Lower leg skin (tissue), 4 donors: Measurements from ENCODE around the gene DNAJC18. TPM values are rescaled to one million over a fixed set of nuclear protein-coding genes. Genes with fewer than 3 reads are reported as not detected.
"Not testable (repeated sequence)": the region's sequence is repeated elsewhere in the genome, so short reads cannot be mapped to it uniquely, and the experiment has no call there.

Source experiments
- DNase-seq, 2 donors: peaks; one replicate each; pipeline ENCODE4 v3.0.0-alpha.2; 2019; ENCODE audit warnings: low spot score in 2 of 2
- H3K4me3 ChIP-seq: fragments of 200-600 bp; sonication (generic); 2 replicates; pipeline ENCODE4 v1.5.1; 2017; ENCODE audit warnings: mild to moderate bottlenecking, low read depth; ENCODE audit not compliant: poor library complexity, severe bottlenecking
- POLR2A ChIP-seq, 2 donors: fragments of 450-650 bp; IDR thresholded peaks; one replicate each; pipeline ENCODE4 v1.6.1; 2016 to 2017; ENCODE audit warnings: antibody characterized with exemption in 2 of 2, mild to moderate bottlenecking in 1 of 2, moderate library complexity in 1 of 2
- WGBS, 2 donors: methylation state at CpG; one replicate each; pipeline ENCODE4 v1.1.5; 2018; 5-methylcytosine and 5-hydroxymethylcytosine counted together
- intact Hi-C: fragments of 100-400 bp; cut with DNase I; formaldehyde crosslinking; loops from one replicate; pipeline ENCODE4 v1.15.0; 2023; ENCODE audit warnings: low total_unique reads
- total RNA-seq, 4 donors: library from RNA; depleted of rRNA; stranded (reverse); fragments of >200 nt; gene quantifications; one replicate each; pipeline ENCODE4 v1.1.0, GENCODE V29; 2016
- TF ChIP-seq, protein P1 (sequence below), 3 donors: fragments of 450-650 bp; IDR thresholded peaks; one replicate each; pipeline ENCODE4 v1.5.1; 2016; ENCODE audit warnings: antibody characterized with exemption in 3 of 3, mild to moderate bottlenecking in 3 of 3, moderate library complexity in 2 of 3

Gene DNAJC18
- total RNA-seq, 4 donors from 2014 or later, result 1.6 to 5.9 (median 3.5) TPM

DNA sequence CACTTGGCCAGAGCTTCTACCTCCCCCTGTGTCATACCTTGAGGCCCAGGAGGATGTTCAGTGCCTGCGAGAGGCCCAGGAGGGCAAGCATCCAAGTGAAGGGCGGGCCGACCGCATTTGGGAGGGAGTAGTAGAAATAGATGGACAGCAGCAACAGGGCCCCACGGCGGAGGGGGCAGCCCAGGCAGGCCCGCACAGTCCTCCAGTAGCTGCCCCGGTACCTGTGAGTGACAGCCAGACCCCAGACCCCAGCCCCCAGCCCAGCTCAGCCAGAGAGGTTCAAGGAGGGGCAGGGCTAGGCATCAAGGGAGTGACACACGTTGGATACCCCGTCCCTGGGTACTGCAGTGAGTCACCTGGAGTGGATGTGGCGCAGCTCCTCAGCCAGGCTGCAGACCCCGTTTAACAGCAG is 41.8 kb upstream of the DNAJC18 start:
- TF ChIP-seq POLR2A (IDR thresholded peaks at IDR 0.05), result no peak
- TF ChIP-seq, protein P1, sequence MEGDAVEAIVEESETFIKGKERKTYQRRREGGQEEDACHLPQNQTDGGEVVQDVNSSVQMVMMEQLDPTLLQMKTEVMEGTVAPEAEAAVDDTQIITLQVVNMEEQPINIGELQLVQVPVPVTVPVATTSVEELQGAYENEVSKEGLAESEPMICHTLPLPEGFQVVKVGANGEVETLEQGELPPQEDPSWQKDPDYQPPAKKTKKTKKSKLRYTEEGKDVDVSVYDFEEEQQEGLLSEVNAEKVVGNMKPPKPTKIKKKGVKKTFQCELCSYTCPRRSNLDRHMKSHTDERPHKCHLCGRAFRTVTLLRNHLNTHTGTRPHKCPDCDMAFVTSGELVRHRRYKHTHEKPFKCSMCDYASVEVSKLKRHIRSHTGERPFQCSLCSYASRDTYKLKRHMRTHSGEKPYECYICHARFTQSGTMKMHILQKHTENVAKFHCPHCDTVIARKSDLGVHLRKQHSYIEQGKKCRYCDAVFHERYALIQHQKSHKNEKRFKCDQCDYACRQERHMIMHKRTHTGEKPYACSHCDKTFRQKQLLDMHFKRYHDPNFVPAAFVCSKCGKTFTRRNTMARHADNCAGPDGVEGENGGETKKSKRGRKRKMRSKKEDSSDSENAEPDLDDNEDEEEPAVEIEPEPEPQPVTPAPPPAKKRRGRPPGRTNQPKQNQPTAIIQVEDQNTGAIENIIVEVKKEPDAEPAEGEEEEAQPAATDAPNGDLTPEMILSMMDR (IDR thresholded peaks at IDR 0.05), result no peak
- DNase-seq, result no peak
- intact Hi-C loops, result no loop called here
- WGBS, 2 donors, result 42 to 43% methylated on average over 11 to 12 of the region's 12 CpGs
- peak overlapping the region; percentile 35 for H3K4me3 ChIP-seq

DNA sequence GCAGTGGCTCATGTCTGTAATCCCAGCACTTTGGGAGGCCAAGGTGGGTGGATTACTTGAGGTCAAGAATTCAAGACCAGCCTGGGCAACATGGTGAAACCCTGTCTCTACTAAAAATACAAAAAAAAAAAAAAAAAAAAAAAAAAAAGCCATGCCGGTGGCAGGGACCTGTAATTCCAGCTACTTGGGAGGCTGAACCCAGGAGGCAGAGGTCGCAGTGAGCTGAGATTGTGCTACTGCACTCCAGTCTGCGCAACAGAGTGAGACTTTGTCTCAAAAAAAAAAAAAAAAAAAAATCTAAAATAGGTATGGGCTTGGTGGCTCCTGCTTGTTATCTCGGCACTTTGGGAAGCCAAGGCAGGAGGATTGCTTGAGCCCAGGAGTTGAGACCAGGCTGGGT is 40.4 kb upstream of the DNAJC18 start:
- H3K4me3 ChIP-seq, DNase-seq, intact Hi-C loops: not testable (repeated sequence)
- 95 to 98% methylated on average over 4 of the region's 4 CpGs for WGBS, 2 donors

DNA sequence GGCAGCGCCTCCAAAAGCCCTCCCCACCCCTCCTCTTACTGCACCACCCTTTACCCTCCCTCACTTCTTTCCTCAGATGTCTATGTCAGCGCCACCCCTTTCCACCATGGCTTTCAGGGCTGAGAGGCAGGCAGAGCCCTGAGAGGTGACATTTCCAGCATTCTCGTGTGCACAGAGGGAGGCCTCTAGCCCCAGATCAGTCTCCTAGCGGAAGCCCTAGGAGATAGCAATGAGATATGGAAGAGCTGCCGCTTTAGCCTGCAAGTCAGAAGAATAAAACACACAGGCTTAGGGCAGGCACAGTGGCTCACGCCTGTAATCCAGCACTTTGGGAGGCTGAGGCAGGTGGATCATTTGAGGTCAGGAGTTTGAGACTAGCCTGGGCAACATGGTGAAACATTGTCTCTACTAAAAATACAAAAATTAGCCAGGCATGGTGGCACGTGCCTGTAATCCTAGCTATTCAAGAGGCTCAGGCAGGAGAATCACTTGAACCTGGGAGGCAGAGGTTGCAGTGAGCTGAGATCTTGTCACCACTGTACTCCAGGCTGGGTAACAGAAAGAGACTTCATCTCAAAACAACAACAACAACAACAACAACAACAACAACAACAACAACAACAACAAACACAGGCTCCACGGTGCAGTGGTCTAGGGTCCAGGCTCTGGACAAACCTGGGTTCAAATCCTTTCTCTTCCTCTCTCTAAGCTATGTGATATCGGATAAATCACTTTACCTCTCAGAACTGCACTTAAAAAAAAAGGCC is 39.5 kb upstream of the DNAJC18 start:
- H3K4me3 ChIP-seq, intact Hi-C loops, DNase-seq: not testable (repeated sequence)
- WGBS, 2 donors, result 84 to 85% methylated on average over 9 of the region's 9 CpGs

DNA sequence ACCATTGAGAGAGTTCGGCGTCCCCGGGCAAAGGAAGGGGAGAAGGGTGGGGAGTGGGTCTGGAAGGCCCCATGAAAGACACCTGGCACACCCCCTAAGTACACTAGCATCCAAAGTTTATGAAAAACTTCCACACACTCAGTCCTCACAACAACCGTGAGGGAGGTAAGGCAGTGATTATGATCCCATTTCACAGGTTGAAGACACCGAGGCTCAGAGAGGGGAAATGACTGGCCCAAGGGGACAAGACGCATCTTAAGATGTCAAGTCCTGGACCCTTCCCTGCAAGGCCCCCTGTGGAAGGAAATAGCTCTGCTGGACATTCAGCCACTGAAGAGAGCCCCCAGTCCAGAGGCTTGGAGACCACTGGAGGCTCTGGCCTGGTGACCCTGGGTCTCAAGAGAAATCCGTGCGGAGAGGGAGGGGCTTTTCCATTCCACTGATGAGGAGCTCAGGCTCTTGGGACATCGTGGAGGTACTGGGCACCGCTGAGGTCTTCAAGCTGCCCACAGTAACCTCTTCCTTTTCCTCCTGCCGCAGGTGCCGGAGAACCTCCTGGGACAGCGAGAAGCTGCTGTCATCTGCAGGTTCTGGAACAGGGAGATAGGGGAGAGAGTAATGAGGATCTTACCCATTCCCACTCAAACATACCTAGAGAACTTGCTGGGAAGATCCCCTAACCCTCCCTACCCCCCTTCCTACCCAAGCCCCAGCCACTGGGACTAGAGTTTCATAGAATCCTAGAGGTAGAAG is 36.7 kb upstream of the DNAJC18 start:
- intact Hi-C loops, result no loop called here
- TF ChIP-seq, protein P1 (IDR thresholded peaks at IDR 0.05), result no peak
- TF ChIP-seq POLR2A (IDR thresholded peaks at IDR 0.05), result no peak
- 88 to 90% methylated on average over 11 to 13 of the region's 13 CpGs for WGBS, 2 donors
- no peak for DNase-seq
- H3K4me3 ChIP-seq, result no peak overlapping the region

DNA sequence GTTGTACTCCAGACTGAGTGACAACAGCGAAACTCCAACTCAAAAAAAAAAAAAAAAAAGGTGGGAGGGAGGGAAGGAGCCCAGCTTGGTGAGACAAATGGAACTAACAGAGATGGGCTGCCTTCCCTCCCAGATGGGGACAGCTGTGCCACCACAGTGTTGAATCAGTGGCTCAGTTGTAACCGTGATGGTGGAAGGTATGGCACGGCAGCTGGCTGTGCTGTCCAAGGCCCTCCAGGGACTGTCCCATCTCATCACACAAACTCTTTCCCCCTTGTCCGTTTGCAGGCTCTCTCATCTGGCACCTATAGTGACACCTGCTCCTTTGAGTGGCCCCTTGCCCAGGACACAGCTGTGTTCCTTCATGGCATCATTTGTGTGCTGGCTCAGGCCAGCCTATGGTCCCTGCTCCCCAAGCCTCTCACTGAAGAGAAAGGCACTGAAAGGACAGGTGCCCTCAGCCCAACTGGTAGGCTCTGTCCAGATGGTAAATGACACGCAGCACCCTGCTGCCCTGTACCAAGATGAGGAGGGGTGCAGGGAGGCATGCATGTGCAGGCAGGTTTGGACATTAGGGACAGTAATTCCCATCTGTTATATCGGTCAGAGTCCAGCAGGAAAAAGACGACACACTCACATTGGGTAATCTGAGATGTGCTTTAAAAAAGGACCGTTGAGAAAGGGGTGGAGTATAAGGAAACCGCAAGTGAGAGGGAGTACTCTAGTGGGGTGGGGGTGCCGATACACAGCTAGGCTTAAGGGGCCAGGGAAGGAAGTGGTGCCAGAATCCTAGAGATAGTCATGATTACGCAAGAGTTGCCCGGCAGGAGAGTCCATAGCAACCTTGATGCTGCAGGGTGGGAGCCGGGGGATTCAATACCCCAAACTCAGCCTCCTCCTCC is 35.8 kb upstream of the DNAJC18 start:
- TF ChIP-seq, protein P1 (IDR thresholded peaks at IDR 0.05), result no peak
- no peak for TF ChIP-seq POLR2A (IDR thresholded peaks at IDR 0.05)
- H3K4me3 ChIP-seq, result no peak overlapping the region
- intact Hi-C loops, result no loop called here
- WGBS, 2 donors, result 63 to 66% methylated on average over 13 of the region's 13 CpGs
- peak in 1 of 2 donors; percentile 37 for DNase-seq

DNA sequence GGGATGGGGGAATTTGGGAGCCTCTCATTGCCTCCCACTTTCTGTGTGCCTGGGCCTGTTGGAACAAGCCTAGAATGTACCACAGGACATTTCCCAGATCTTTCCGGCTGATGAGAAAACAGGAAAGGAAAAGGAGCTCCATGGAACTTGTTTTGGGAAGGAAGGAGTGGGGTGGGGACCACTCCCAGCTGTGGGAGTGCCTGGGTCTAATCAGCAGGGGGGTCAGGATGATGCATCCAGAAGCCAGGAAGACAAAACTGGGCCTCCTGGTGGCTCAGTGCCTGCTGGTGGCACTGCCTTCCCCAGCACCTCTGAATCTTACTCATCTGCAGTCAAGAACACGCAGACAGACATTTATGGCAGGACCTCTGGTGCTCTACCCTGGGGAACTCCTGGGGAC is 34.2 kb upstream of the DNAJC18 start:
- intact Hi-C loops, result no loop called here
- no peak for DNase-seq
- TF ChIP-seq, protein P1 (IDR thresholded peaks at IDR 0.05), result no peak
- no peak for TF ChIP-seq POLR2A (IDR thresholded peaks at IDR 0.05)
- 31 to 64% methylated on average over 2 of the region's 2 CpGs for WGBS, 2 donors
- H3K4me3 ChIP-seq, result no peak overlapping the region
